IMR-90 (cell line): ENCODE data around the gene CEP290. TPM values are rescaled to one million over a fixed set of nuclear protein-coding genes. Genes with fewer than 3 reads are reported as not detected.

Experiments used
- ATAC-seq: fragments of 200-7000 bp; cut with Tn5 transposase; 2 replicates; pipeline ENCODE4 v1.9.1; 2020; ENCODE audit warnings: low read depth, mild to moderate bottlenecking, moderate library complexity
- BruUV-seq: library from RNA; stranded (reverse); fragments of 400-500 nt; replicated peaks from 2 replicates; lab custom pipeline; 2021; lab: Mats Ljungman, UMichigan
- CTCF ChIA-PET: fragments of 300-600 bp; formaldehyde crosslinking; extraction: SDS; loops from one replicate; lab custom pipeline; 2021; ENCODE audit warnings: antibody characterized with exemption; lab: Yijun Ruan, JAX
- POLR2A ChIA-PET: fragments of 300-600 bp; sonication (Branson Sonifier 250); formaldehyde crosslinking; loops from one replicate; lab custom pipeline; 2022; ENCODE audit warnings: antibody characterized with exemption; ENCODE audit not compliant: unreplicated experiment; lab: Charles Lee
- DNase-seq: peaks from one replicate; pipeline ENCODE4 v3.0.0; 2013
- H2AFZ ChIP-seq: replicated peaks from 2 replicates; pipeline ENCODE3; 2013; ENCODE audit warnings: low read length, mild to moderate bottlenecking; ENCODE audit not compliant: poor library complexity
- H2AK5ac ChIP-seq: 2 replicates; pipeline ENCODE4 v1.6.1; 2013; ENCODE audit warnings: low read depth, low read length, inconsistent platforms
- H2AK9ac ChIP-seq: replicated peaks from 2 replicates; pipeline ENCODE3; 2013; ENCODE audit warnings: mild to moderate bottlenecking, low read depth, low read length, moderate library complexity; ENCODE audit not compliant: poor library complexity
- H2BK120ac ChIP-seq: 2 replicates; pipeline ENCODE4 v1.6.1; 2013; ENCODE audit warnings: low read depth, low read length, inconsistent platforms
- H2BK15ac ChIP-seq: 3 replicates; pipeline ENCODE4 v1.6.1; 2013; ENCODE audit warnings: low read depth, low read length, inconsistent platforms
- H2BK20ac ChIP-seq: 2 replicates; pipeline ENCODE4 v1.6.1; 2013; ENCODE audit warnings: low read depth, mild to moderate bottlenecking, inconsistent platforms, low read length, moderate library complexity
- H2BK5ac ChIP-seq: 2 replicates; pipeline ENCODE4 v1.6.1; 2013; ENCODE audit warnings: mild to moderate bottlenecking, low read depth, low read length, inconsistent platforms; ENCODE audit not compliant: poor library complexity, severe bottlenecking
- H3K14ac ChIP-seq: replicated peaks from 2 replicates; pipeline ENCODE4 v1.6.1; 2013; ENCODE audit warnings: low read depth, low read length, inconsistent platforms
- H3K18ac ChIP-seq: 2 replicates; pipeline ENCODE4 v1.6.1; 2013; ENCODE audit warnings: low read depth, low read length, control low read depth
- H3K23ac ChIP-seq: 2 replicates; pipeline ENCODE4 v1.6.1; 2013; ENCODE audit warnings: low read depth, low read length, inconsistent platforms
- H3K27ac ChIP-seq: 2 replicates; pipeline ENCODE4 v1.5.1; 2013; ENCODE audit warnings: mild to moderate bottlenecking, control low read depth, low read length; ENCODE audit not compliant: insufficient read depth
- H3K27me3 ChIP-seq: 2 replicates; pipeline ENCODE4 v1.6.1; 2013; ENCODE audit warnings: low read length; ENCODE audit not compliant: control insufficient read depth, insufficient read depth
- H3K36me3 ChIP-seq: 2 replicates; pipeline ENCODE4 v1.6.1; 2013; ENCODE audit warnings: low read length, mixed read lengths; ENCODE audit not compliant: control insufficient read depth, insufficient read depth
- H3K4ac ChIP-seq: 2 replicates; pipeline ENCODE4 v1.6.1; 2013; ENCODE audit warnings: low read depth, low read length, inconsistent platforms
- H3K4me1 ChIP-seq: 2 replicates; pipeline ENCODE4 v1.6.1; 2013; ENCODE audit warnings: low read length, mixed read lengths; ENCODE audit not compliant: control insufficient read depth, insufficient read depth
- H3K4me2 ChIP-seq: 2 replicates; pipeline ENCODE4 v1.6.1; 2013; ENCODE audit warnings: low read depth, mild to moderate bottlenecking, control low read depth, low read length, moderate library complexity
- H3K4me3 ChIP-seq: 2 replicates; pipeline ENCODE4 v1.5.1; 2013; ENCODE audit warnings: low read depth, mild to moderate bottlenecking, control low read depth, low read length, moderate library complexity; ENCODE audit not compliant: insufficient read depth
- H3K56ac ChIP-seq: 2 replicates; pipeline ENCODE4 v1.6.1; 2013; ENCODE audit warnings: low read length, inconsistent platforms; ENCODE audit not compliant: insufficient read depth; ENCODE audit errors: extremely low read depth
- H3K79me1 ChIP-seq, 2 experiments: 2 replicates each; pipeline ENCODE4 v1.6.1; 2013; ENCODE audit warnings: low read length in 2 of 2, inconsistent platforms in 1 of 2, low read depth in 1 of 2
- H3K9ac ChIP-seq: 2 replicates; pipeline ENCODE4 v1.6.1; 2013; ENCODE audit warnings: low read depth, low read length, control low read depth
- H3K9me1 ChIP-seq: 2 replicates; pipeline ENCODE4 v1.6.1; 2013; ENCODE audit warnings: low read length, inconsistent platforms; ENCODE audit not compliant: insufficient read depth
- H3K9me3 ChIP-seq: 2 replicates; pipeline ENCODE4 v1.6.1; 2013; ENCODE audit warnings: low read length; ENCODE audit not compliant: control insufficient read depth, insufficient read depth
- H4K20me1 ChIP-seq: 2 replicates; pipeline ENCODE4 v1.6.1; 2013; ENCODE audit warnings: low read length, inconsistent platforms; ENCODE audit not compliant: insufficient read depth
- H4K5ac ChIP-seq: 2 replicates; pipeline ENCODE4 v1.6.1; 2013; ENCODE audit warnings: mild to moderate bottlenecking, low read depth, low read length, control low read depth
- H4K8ac ChIP-seq, 2 experiments: 2 replicates each; pipeline ENCODE4 v1.6.1; 2013; ENCODE audit warnings: low read depth in 2 of 2, low read length in 2 of 2, control low read depth in 1 of 2, inconsistent platforms in 1 of 2
- H4K91ac ChIP-seq: 2 replicates; pipeline ENCODE4 v1.6.1; 2013; ENCODE audit warnings: low read depth, low read length, inconsistent platforms; ENCODE audit not compliant: insufficient read depth
- BHLHE40 ChIP-seq: fragments of 150-350 bp; IDR thresholded peaks from 2 replicates; pipeline ENCODE4 v1.6.1; 2016; ENCODE audit warnings: mild to moderate bottlenecking, low read depth, low read length
- CEBPB ChIP-seq: IDR thresholded peaks from 2 replicates; pipeline ENCODE4 v1.6.1; 2012; ENCODE audit warnings: low read depth, low read length, improper control_type of control experiment
- CHD1 ChIP-seq: IDR thresholded peaks from 2 replicates; pipeline ENCODE4 v1.6.1; 2012; ENCODE audit warnings: low read depth, low read length, improper control_type of control experiment
- CTCF ChIP-seq: conservative IDR thresholded peaks from 2 replicates; pipeline ENCODE4 v1.5.1; 2012; ENCODE audit warnings: mild to moderate bottlenecking, low read depth, low read length, improper control_type of control experiment
- ELK1 ChIP-seq: fragments of 150-350 bp; IDR thresholded peaks from 2 replicates; pipeline ENCODE4 v1.6.1; 2016; ENCODE audit warnings: low read depth, mild to moderate bottlenecking, low read length, moderate library complexity, borderline replicate concordance
- FOS ChIP-seq: fragments of 150-350 bp; IDR thresholded peaks from 2 replicates; pipeline ENCODE4 v1.6.1; 2016; ENCODE audit warnings: low read depth, low read length
- NFE2L2 ChIP-seq: fragments of 150-350 bp; IDR thresholded peaks from 2 replicates; pipeline ENCODE4 v1.6.1; 2016; ENCODE audit warnings: low read depth, mild to moderate bottlenecking, low read length
- POLR2A ChIP-seq: IDR thresholded peaks from 2 replicates; pipeline ENCODE4 v1.6.1; 2012; ENCODE audit warnings: mild to moderate bottlenecking, low read depth, low read length
- RAD21 ChIP-seq: IDR thresholded peaks from 2 replicates; pipeline ENCODE4 v1.6.1; 2012; ENCODE audit warnings: low read length, improper control_type of control experiment
- RFX5 ChIP-seq: IDR thresholded peaks from 2 replicates; pipeline ENCODE4 v1.8.0; 2012; ENCODE audit warnings: low read depth, mild to moderate bottlenecking, low read length, moderate library complexity
- SMC3 ChIP-seq: fragments of 150-350 bp; IDR thresholded peaks from 2 replicates; pipeline ENCODE4 v1.6.1; 2016; ENCODE audit warnings: low read depth, mild to moderate bottlenecking, antibody characterized with exemption, low read length, moderate library complexity
- WGBS, 2 experiments: methylation state at CpG; one replicate each; pipeline versions ENCODE4 v1.1.5 to v1.1.7; 2013; ENCODE audit warnings: missing lambda C conversion rate in 2 of 2; ENCODE audit not compliant: insufficient read length in 1 of 2; ENCODE audit errors: extremely low coverage in 2 of 2; 5-methylcytosine and 5-hydroxymethylcytosine counted together
- dilution Hi-C: fragments of 300-500 bp; cut with HindIII; formaldehyde crosslinking; loops from one replicate; pipeline ENCODE4 v1.14.3; 2018; ENCODE audit warnings: low sequenced_read_pairs; ENCODE audit not compliant: unreplicated experiment
- in situ Hi-C: fragments of 300-500 bp; cut with MboI; formaldehyde crosslinking; loops from 3 replicates; pipeline ENCODE4 v1.14.3; 2019; ENCODE audit warnings: low sequenced_read_pairs, inconsistent platforms, mixed read lengths
- intact Hi-C: fragments of 100-400 bp; cut with micrococcal nuclease; formaldehyde crosslinking; loops from 2 replicates; pipeline ENCODE4 v1.10.0; 2022
- polyA plus RNA-seq, 3 experiments: library from polyadenylated mRNA; depleted of rRNA; stranded (reverse); fragments of >200 nt; gene quantifications; 2 replicates each; pipeline ENCODE4 v1.2.3, GENCODE V29; 2012; ENCODE audit warnings: low replicate concordance in 1 of 3
- total RNA-seq: library from RNA; depleted of rRNA; stranded (reverse); fragments of >200 nt; gene quantifications from 2 replicates; pipeline ENCODE4 v1.2.3, GENCODE V29; 2012

CEP290 gene
- total and polyA plus RNA-seq, 2 of the 4 experiments (the other 2 are of a cell fraction), result 4.3 to 7.9 TPM

- in situ Hi-C loops, result no loop called here
- DNase-seq (no peak), ATAC-seq (no peak)
- Histone ChIP-seq H2BK120ac (no peak overlapping the region), H2BK20ac (no peak overlapping the region), H4K91ac (no peak overlapping the region), H2AK9ac (no peak overlapping the region), H3K9me1 (no peaks in the 10 kb centered on the region), H2AK5ac (no peak overlapping the region), H3K4me3 (no peak overlapping the region), H3K4me1 (no peaks in the 10 kb centered on the region), H4K5ac (no peak overlapping the region), H3K56ac (no peak overlapping the region), H3K4me2 (no peak overlapping the region), H3K27me3 (no peaks in the 10 kb centered on the region), H3K14ac (no peak overlapping the region), H3K9me3 (no peaks in the 10 kb centered on the region), H3K23ac (no peak overlapping the region), H3K79me1 (no peaks in the 10 kb centered on the region; a peak in 1 of 4 replicates), H3K4ac (no peak overlapping the region), H3K36me3 (peaks cover 11% of the 10 kb centered on the region), H2BK15ac (no peak overlapping the region), H3K9ac (no peak overlapping the region), H3K18ac (no peak overlapping the region), H2AFZ (no peak overlapping the region), H4K8ac (no peak overlapping the region), H2BK5ac (no peak overlapping the region), H4K20me1 (no peaks in the 10 kb centered on the region), H3K27ac (no peak overlapping the region)
- BruUV-seq, result no TSS peak
- WGBS, 2 experiments, result no CpG with 5 or more reads among the region's 1 CpG
- dilution Hi-C loops, result no loop called here
- no peak for TF ChIP-seq POLR2A
- no peak for TF ChIP-seq CEBPB
- TF ChIP-seq CHD1, result no peak
- TF ChIP-seq NFE2L2, result no peak
- no peak for TF ChIP-seq ELK1
- TF ChIP-seq RAD21, result no peak
- no peak for TF ChIP-seq FOS
- no peak for TF ChIP-seq RFX5
- TF ChIP-seq BHLHE40, result no peak
- TF ChIP-seq SMC3, result no peak
- no peak for TF ChIP-seq CTCF
- intact Hi-C loops, result no loop called here
- ChIA-PET POLR2A (no interaction called here), CTCF (interaction anchor here (0.6 kb wide), 1 partner anchor 227 kb away, joined by 3 read pairs; no protein-coding TSS in a partner anchor)
These were observed 24.3 kb upstream of the CEP290 start for GRCh38 chr12:88166179-88166578.
